Heart right ventricle (tissue), 16 donors: ENCODE measurements around the gene LGR5. TPM values are rescaled to one million over a fixed set of nuclear protein-coding genes. Genes with fewer than 3 reads are reported as not detected.

Experiments used
- ATAC-seq, 8 donors: fragments of 200-7000 bp; cut with Tn5 transposase; one replicate each; pipeline ENCODE4 v1.9.1; 2020; ENCODE audit warnings: mild to moderate bottlenecking in 8 of 8, moderate library complexity in 8 of 8, moderate number of reproducible peaks in 1 of 8
- DNase-seq, 2 donors: peaks; one replicate each; pipeline ENCODE4 v3.0.0-alpha.2; 2020
- H3K27ac ChIP-seq, 10 donors: fragments of 200-600 bp; sonication (generic) in 2 of 10; one replicate each; pipeline versions ENCODE4 v1.5.0 to v1.8.0; 2020 to 2022; ENCODE audit warnings: mild to moderate bottlenecking in 3 of 10
- H3K27me3 ChIP-seq, 7 donors: fragments of 200-600 bp; one replicate each; pipeline ENCODE4 v1.8.0; 2021 to 2022; ENCODE audit warnings: mild to moderate bottlenecking in 2 of 7
- H3K36me3 ChIP-seq, 9 donors: fragments of 200-600 bp; sonication (generic) in 1 of 9; one replicate each; pipeline versions ENCODE4 v1.5.0 to v1.8.0; 2020 to 2022; ENCODE audit warnings: mild to moderate bottlenecking in 2 of 9
- H3K4me1 ChIP-seq, 9 donors: fragments of 200-600 bp; sonication (generic) in 1 of 9; one replicate each; pipeline versions ENCODE4 v1.5.0 to v1.8.0; 2020 to 2022; ENCODE audit warnings: mild to moderate bottlenecking in 4 of 9
- H3K4me3 ChIP-seq, 10 donors: fragments of 200-600 bp; sonication (generic) in 2 of 10; one replicate each; pipeline versions ENCODE4 v1.5.0 to v1.8.0; 2020 to 2022; ENCODE audit warnings: mild to moderate bottlenecking in 7 of 10, moderate library complexity in 2 of 10
- H3K9me3 ChIP-seq, 11 donors: fragments of 200-600 bp in 10 of 11; sonication (generic) in 2 of 11; one replicate each; pipeline versions ENCODE4 v1.5.0 to v1.8.0; 2013 to 2022; ENCODE audit warnings: mild to moderate bottlenecking in 2 of 11, control low read depth in 1 of 11, moderate library complexity in 1 of 11
- WGBS, 2 donors: extraction: QIAGEN DNeasy Blood & Tissue Kit; methylation state at CpG; one replicate each; pipeline ENCODE4 v1.1.7; 2013; ENCODE audit warnings: inconsistent platforms in 1 of 2; 5-methylcytosine and 5-hydroxymethylcytosine counted together
- intact Hi-C, 10 donors: fragments of 100-400 bp; cut with DNase I; formaldehyde crosslinking; loops; one replicate each; pipeline versions ENCODE4 v1.11.1 to v1.14.2; 2022
- polyA plus RNA-seq, 2 donors: library from polyadenylated mRNA; stranded (reverse); fragments of 200-250 nt; gene quantifications; one replicate each; pipeline ENCODE4 v1.2.3, GENCODE V29; 2013
- total RNA-seq, 10 donors: library from RNA; stranded (reverse); fragmentation: NEBNext Ultra II Directional in 3 of 10; extraction: Animal tissue kit (Norgen Biotek cat#: 25700) in 3 of 10; gene quantifications; one replicate each; pipeline versions ENCODE4 v1.2.1 to v1.2.4, GENCODE V29; 2021 to 2023
- TF ChIP-seq, protein P1 (sequence below), 9 donors: fragments of 200-600 bp; sonication (generic) in 2 of 9; IDR thresholded peaks; one replicate each; pipeline versions ENCODE4 v1.5.0 to v1.8.0; 2021 to 2022; ENCODE audit warnings: antibody characterized with exemption in 9 of 9, mild to moderate bottlenecking in 5 of 9, moderate library complexity in 1 of 9
- donor health status: Arrhythmogenic right ventricular cardiomyopathy.
- donor health status: ischemic (EF 13 %, LVEDD 7.1; RV severe dilation, severe dysfunction).
- donor health status: healthy with polysubstance abuse.
- donor health status: DM: no; HTN: yes; CAD: no.
- donor health status: DM: no; HTN: no; CAD: no.
- donor health status: ischemic (EF 25% LVEDD 6.9; RV normal size, moderate dysfunction).
- donor health status: ischemic (EF 25% LVEDD 5.7; RV mildly dilated, moderate dysfunction).
- donor health status: healthy.
- donor health status: DM: yes; HTN: yes; CAD: no.
- donor health status: Ischemic cardiomyopathy.
- donor health status: ischemic (EF 35%, LVEDD 5.7; RV mildly dilated, moderate dysfunction).
- donor health status: nonischemic (EF 11% LVEDD 7.7; RV severe dilation, severe dysfunction).
- donor health status: DM: yes; HTN: yes; CAD: no.
- donor health status: PGD.
- donor health status: ischemic (EF 29% LVEDD 5.4; RV normal size, mild dysfunction).
- donor health status: nonischemic (EF 23%, LVEDD 6.1; RV moderate dilation, normal function).

Gene LGR5
- total and polyA plus RNA-seq, 12 donors = 0.06 to 0.37 (median 0.07) TPM; not detected in 9

DNA sequence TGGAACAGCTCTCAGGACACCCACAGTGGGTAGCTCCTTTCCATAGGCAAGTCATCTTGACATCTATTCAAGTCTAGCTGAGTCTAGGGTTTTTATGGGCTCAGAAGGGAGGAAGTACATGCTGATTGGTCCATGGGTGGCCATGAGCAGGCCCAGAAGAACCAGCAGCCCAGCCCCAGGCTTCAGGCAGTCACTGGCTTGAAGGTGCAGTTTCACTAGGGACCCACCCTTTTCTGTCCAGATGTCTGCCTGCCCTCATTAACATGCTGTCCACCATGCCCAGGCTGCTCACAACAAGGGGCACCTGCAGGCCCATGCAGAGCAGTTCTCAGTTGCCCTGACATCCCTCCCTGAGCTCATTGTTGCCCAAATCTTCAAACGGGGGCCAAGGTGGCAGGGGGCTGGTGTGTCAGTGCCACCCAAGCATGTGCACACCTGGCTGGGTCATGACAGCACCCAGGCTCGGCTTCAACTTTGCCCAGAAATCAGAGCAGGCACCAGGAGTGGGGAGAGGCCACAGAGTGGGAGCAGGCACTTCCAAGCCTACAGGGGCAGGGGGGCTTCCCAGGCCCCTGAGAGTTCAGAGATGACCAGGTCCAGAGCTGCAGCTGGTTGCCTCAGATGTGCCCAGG lies 18.7 kb upstream of the LGR5 start:
- TF ChIP-seq, protein P1, sequence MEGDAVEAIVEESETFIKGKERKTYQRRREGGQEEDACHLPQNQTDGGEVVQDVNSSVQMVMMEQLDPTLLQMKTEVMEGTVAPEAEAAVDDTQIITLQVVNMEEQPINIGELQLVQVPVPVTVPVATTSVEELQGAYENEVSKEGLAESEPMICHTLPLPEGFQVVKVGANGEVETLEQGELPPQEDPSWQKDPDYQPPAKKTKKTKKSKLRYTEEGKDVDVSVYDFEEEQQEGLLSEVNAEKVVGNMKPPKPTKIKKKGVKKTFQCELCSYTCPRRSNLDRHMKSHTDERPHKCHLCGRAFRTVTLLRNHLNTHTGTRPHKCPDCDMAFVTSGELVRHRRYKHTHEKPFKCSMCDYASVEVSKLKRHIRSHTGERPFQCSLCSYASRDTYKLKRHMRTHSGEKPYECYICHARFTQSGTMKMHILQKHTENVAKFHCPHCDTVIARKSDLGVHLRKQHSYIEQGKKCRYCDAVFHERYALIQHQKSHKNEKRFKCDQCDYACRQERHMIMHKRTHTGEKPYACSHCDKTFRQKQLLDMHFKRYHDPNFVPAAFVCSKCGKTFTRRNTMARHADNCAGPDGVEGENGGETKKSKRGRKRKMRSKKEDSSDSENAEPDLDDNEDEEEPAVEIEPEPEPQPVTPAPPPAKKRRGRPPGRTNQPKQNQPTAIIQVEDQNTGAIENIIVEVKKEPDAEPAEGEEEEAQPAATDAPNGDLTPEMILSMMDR (IDR thresholded peaks at IDR 0.05) = no peak
- Histone ChIP-seq H3K4me1 (no peaks in the 10 kb centered on the region), H3K4me3 (no peak overlapping the region), H3K9me3 (peaks cover 0 to 6% (median 0%) of the 10 kb centered on the region in 11 donors), H3K36me3 (no peaks in the 10 kb centered on the region), H3K27me3 (peaks cover 0 to 12% (median 0%) of the 10 kb centered on the region in 7 donors), H3K27ac (no peak overlapping the region)
- WGBS, 2 donors = 77 to 79% methylated on average over 2 of the region's 2 CpGs
- ATAC-seq (no peak), DNase-seq (no peak)
- intact Hi-C loops = no loop called here

DNA sequence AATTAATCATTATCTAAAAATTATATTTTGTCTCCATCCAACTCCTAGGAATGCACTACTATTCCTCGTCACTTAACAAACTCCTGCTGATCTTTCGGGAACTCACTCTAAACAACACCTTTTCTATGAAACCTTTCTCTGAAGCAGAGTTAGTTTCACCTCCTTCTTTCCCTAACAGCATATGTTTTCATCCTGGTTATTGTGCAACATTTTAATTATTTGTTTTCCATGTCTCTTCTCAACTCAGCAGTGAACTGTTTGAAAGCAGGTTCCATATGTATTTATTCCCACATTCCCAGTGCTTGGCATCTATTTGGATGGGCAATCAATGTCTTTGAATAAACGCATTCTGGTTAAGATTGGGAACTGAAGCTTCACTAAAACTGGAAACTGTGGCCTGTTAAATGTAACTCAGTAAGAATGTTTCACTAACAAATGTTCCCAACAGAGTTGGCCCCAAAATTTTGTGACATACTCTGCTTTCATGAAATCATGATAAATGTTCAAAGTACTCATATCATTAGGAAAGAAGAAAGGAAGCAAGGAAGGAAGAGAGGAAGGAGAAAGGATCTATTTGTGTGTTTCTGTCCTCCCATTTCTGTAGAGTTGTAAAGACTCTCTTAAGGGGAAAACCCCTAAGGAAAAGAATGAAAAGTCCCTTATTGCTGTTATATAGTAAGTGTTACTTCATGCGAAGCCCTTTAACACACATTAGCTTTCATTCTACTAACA lies 13.9 kb upstream of the LGR5 start:
- no peaks in the 10 kb centered on the region for H3K4me1 ChIP-seq
- H3K4me3 ChIP-seq = no peak overlapping the region
- H3K27ac ChIP-seq = no peak overlapping the region
- H3K9me3 ChIP-seq = peaks cover 0 to 3% (median 0%) of the 10 kb centered on the region in 11 donors
- DNase-seq (no peak), ATAC-seq (no peak)
- peaks cover 0 to 26% (median 3%) of the 10 kb centered on the region in 7 donors for H3K27me3 ChIP-seq
- no peaks in the 10 kb centered on the region for H3K36me3 ChIP-seq
- intact Hi-C loops = no loop called here
- WGBS, 2 donors = 87 to 93% methylated on average over 4 of the region's 4 CpGs
- TF ChIP-seq, protein P1 (IDR thresholded peaks at IDR 0.05) = no peak

DNA sequence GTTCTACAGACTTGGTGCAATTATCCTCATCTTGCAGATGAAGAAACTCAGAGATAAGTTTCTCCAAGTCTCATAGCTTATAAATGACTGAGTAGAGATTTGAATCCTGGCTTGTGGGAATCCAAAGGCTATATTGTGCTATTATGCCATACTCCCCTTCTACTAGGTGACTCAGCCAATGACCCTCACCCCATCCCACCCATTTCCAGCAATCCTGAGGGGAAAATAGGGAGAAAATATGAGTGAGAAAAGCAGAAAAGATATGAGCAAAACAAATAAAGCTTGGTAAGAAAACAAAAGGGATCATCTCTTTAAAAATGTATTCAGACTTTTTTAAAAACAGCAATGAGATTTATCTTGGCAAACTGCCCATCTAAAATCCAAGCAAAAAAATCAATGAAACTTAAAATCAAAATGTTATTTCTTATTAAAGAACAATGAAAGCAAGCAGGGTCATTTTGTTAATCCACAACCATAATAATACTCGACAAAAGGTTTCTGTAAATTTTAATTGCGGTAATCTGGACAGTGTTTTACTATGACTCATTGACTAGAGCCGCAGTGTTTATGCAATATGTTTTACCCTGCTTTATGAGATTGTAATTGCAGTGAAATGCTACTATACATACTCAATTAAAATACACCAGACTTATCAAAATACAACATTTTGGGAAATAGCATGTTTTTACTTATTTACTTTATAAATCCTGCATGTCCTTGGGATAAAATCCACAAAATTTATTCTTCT lies 13.1 kb upstream of the LGR5 start:
- Histone ChIP-seq H3K4me1 (no peaks in the 10 kb centered on the region), H3K4me3 (no peak overlapping the region), H3K9me3 (no peaks in the 10 kb centered on the region), H3K36me3 (no peaks in the 10 kb centered on the region), H3K27me3 (peaks cover 0 to 33% (median 3%) of the 10 kb centered on the region in 7 donors), H3K27ac (no peak overlapping the region)
- no peak for ATAC-seq
- intact Hi-C loops = no loop called here
- TF ChIP-seq, protein P1 (IDR thresholded peaks at IDR 0.05) = no peak
- 80 to 90% methylated on average over 3 of the region's 3 CpGs for WGBS, 2 donors
- no peak for DNase-seq

DNA sequence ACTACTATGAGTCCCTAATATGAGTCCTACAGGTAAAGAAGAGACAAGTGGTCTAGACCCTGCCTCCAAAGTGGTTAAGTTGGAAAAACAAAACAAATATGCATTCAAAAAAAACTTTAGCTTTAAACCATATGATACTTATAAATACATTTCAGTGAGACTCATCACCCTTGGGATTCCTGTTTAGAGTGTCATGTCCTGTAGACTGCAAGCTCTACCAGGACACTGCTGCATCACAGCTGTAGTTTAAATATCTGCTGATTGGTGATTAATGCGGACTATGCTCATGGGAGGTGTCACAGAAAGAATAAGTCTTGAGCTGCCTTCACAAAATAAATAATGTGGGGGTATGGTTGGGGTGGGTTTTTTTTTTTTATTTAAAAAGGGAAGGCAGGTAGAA lies 8.8 kb upstream of the LGR5 start:
- Histone ChIP-seq H3K9me3 (peaks cover 0 to 7% (median 0%) of the 10 kb centered on the region in 11 donors), H3K36me3 (no peaks in the 10 kb centered on the region), H3K27ac (no peak overlapping the region), H3K27me3 (peaks cover 0 to 56% (median 0%) of the 10 kb centered on the region in 7 donors), H3K4me3 (no peak overlapping the region), H3K4me1 (no peaks in the 10 kb centered on the region)
- TF ChIP-seq, protein P1 (IDR thresholded peaks at IDR 0.05) = no peak
- DNase-seq = no peak
- no peak for ATAC-seq
- 54 to 95% methylated on average over 1 of the region's 1 CpG for WGBS, 2 donors
- intact Hi-C loops = no loop called here
